ENCODE results near the gene NLK.

DNA sequence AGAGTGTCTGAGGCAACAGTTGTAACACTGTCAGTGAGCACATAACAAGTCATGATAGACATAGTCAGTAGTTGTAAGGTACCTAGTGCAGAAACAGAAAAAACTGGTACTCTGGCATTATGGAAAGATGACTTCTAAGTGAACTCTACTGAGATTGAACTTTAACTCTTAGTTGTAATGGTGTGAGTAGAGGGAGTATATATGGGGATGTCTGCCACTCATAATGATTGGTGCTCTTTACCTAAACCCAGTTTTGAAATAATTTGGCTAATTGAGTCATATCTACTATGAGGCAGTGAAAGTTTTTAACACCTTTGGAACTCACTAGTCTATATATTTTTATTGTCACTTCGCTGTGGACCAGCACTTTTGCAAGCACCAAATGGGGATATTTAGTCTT lies 6.6 kb downstream of the NLK start:
- TF ChIP-seq, protein P1, sequence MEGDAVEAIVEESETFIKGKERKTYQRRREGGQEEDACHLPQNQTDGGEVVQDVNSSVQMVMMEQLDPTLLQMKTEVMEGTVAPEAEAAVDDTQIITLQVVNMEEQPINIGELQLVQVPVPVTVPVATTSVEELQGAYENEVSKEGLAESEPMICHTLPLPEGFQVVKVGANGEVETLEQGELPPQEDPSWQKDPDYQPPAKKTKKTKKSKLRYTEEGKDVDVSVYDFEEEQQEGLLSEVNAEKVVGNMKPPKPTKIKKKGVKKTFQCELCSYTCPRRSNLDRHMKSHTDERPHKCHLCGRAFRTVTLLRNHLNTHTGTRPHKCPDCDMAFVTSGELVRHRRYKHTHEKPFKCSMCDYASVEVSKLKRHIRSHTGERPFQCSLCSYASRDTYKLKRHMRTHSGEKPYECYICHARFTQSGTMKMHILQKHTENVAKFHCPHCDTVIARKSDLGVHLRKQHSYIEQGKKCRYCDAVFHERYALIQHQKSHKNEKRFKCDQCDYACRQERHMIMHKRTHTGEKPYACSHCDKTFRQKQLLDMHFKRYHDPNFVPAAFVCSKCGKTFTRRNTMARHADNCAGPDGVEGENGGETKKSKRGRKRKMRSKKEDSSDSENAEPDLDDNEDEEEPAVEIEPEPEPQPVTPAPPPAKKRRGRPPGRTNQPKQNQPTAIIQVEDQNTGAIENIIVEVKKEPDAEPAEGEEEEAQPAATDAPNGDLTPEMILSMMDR (IDR thresholded peaks at IDR 0.05 in 2 of 3, conservative IDR thresholded peaks at IDR 0.05 in 1 of 3; ENCODE audit: borderline replicate concordance in 1 of 3, insufficient read depth in 1 of 3, low read depth in 2 of 3, low read length in 2 of 3), result no peak
- TF ChIP-seq ZNF274 (IDR thresholded peaks at IDR 0.05; ENCODE audit: low read depth, low read length), result no peak
- TF ChIP-seq CEBPB (IDR thresholded peaks at IDR 0.05; ENCODE audit: low read depth), result no peak
- no peak for TF ChIP-seq REST (IDR thresholded peaks at IDR 0.05; ENCODE audit: low read depth)
- no peak for TF ChIP-seq POLR2A (IDR thresholded peaks at IDR 0.05; ENCODE audit: borderline replicate concordance, extremely low read depth, insufficient read depth, insufficient read length)
- TF ChIP-seq ATF3 (IDR thresholded peaks at IDR 0.05), result no peak
- TF ChIP-seq ZBTB33 (IDR thresholded peaks at IDR 0.05; ENCODE audit: extremely low read depth, insufficient replicate concordance, low read length), result no peak
- no peak for TF ChIP-seq YY1 (IDR thresholded peaks at IDR 0.05; ENCODE audit: extremely low read depth, insufficient replicate concordance, low read depth, low read length)
- no peak for TF ChIP-seq EZH2 (IDR thresholded peaks at IDR 0.05)
- TF ChIP-seq POLR2AphosphoS5 (IDR thresholded peaks at IDR 0.05; ENCODE audit: low read depth, low read length), result no peak

All from HCT116 (cell line).